Gastrocnemius medialis (tissue), 4 donors: ENCODE measurements around the gene ATIC. TPM values are rescaled to one million over a fixed set of nuclear protein-coding genes. Genes with fewer than 3 reads are reported as not detected.

Experiments used
- ATAC-seq, 2 donors: fragments of 150-250 bp; one replicate each; pipeline ENCODE4 v1.9.1; 2016
- DNase-seq, 2 donors: peaks; one replicate each; pipeline ENCODE4 v3.0.0-alpha.2; 2019
- H3K27ac ChIP-seq, 4 donors: fragments of 200-600 bp; sonication (generic); 1 replicate in 1 of 4; 2 replicates in 3 of 4; pipeline ENCODE4 v1.5.1; 2016 to 2018; ENCODE audit warnings: mild to moderate bottlenecking in 2 of 4, moderate library complexity in 1 of 4
- H3K27me3 ChIP-seq, 3 donors: fragments of 200-600 bp; sonication (generic) in 2 of 3; 1 replicate in 1 of 3; 2 replicates in 2 of 3; pipeline versions ENCODE4 v1.5.1 to v1.6.0; 2016 to 2019; ENCODE audit warnings: mild to moderate bottlenecking in 1 of 3, moderate library complexity in 1 of 3
- H3K36me3 ChIP-seq, 2 donors: fragments of 200-600 bp; sonication (generic) in 1 of 2; one replicate each; pipeline ENCODE4 v1.5.1; 2017 to 2018
- H3K4me1 ChIP-seq, 2 donors: fragments of 200-600 bp; sonication (generic) in 1 of 2; one replicate each; pipeline ENCODE4 v1.5.1; 2016 to 2017; ENCODE audit warnings: mild to moderate bottlenecking in 2 of 2
- H3K4me3 ChIP-seq, 4 donors: fragments of 200-600 bp; sonication (generic) in 3 of 4; 1 replicate in 1 of 4; 2 replicates in 3 of 4; pipeline ENCODE4 v1.5.1; 2016 to 2019; ENCODE audit warnings: mild to moderate bottlenecking in 2 of 4
- H3K9me3 ChIP-seq, 3 donors: fragments of 200-600 bp; sonication (generic) in 2 of 3; 1 replicate in 1 of 3; 2 replicates in 2 of 3; pipeline ENCODE4 v1.5.1; 2016 to 2019
- POLR2A ChIP-seq, 2 donors: fragments of 450-650 bp; IDR thresholded peaks; one replicate each; pipeline ENCODE4 v1.6.1; 2017; ENCODE audit warnings: antibody characterized with exemption in 2 of 2, mild to moderate bottlenecking in 2 of 2, moderate library complexity in 2 of 2
- in situ Hi-C, 4 donors: fragments of 200-750 bp; cut with MboI; loops; one replicate each; pipeline versions ENCODE4 v1.15.0 to v1.8.0; 2017; ENCODE audit warnings: low sequenced_read_pairs in 4 of 4
- intact Hi-C: fragments of 100-400 bp; cut with DNase I; formaldehyde crosslinking; loops from one replicate; pipeline ENCODE4 v1.15.1; 2023; ENCODE audit warnings: low total_unique reads
- total RNA-seq, 4 donors: library from RNA; depleted of rRNA; stranded (reverse); fragments of >200 nt; gene quantifications; one replicate each; pipeline versions ENCODE4 v1.1.0 to v1.2.3, GENCODE V29; 2016
- TF ChIP-seq, protein P1 (sequence below), 5 experiments: fragments of 450-650 bp in 3 of 5; fragments of 200-600 bp in 2 of 5; sonication (generic) in 2 of 5; IDR thresholded peaks in 4 of 5; conservative IDR thresholded peaks in 1 of 5; 1 replicate in 4 of 5; 2 replicates in 1 of 5; pipeline ENCODE4 v1.5.1; 2016 to 2019; ENCODE audit warnings: antibody characterized with exemption in 5 of 5, mild to moderate bottlenecking in 3 of 5, moderate library complexity in 3 of 5

The ATIC gene
- total RNA-seq, 4 donors from 2014 or later, result 16.9 to 46.9 (median 41.8) TPM

GRCh38 chr2:215269397-215270117, 42.3 kb upstream of the ATIC start:
- Histone ChIP-seq H3K27ac (no peak overlapping the region), H3K36me3 (no peaks in the 10 kb centered on the region), H3K4me3 (peak overlapping the region; percentile 1 to 29 (median 18)), H3K9me3 (no peaks in the 10 kb centered on the region), H3K4me1 (no peaks in the 10 kb centered on the region), H3K27me3 (no peaks in the 10 kb centered on the region)
- TF ChIP-seq, protein P1, sequence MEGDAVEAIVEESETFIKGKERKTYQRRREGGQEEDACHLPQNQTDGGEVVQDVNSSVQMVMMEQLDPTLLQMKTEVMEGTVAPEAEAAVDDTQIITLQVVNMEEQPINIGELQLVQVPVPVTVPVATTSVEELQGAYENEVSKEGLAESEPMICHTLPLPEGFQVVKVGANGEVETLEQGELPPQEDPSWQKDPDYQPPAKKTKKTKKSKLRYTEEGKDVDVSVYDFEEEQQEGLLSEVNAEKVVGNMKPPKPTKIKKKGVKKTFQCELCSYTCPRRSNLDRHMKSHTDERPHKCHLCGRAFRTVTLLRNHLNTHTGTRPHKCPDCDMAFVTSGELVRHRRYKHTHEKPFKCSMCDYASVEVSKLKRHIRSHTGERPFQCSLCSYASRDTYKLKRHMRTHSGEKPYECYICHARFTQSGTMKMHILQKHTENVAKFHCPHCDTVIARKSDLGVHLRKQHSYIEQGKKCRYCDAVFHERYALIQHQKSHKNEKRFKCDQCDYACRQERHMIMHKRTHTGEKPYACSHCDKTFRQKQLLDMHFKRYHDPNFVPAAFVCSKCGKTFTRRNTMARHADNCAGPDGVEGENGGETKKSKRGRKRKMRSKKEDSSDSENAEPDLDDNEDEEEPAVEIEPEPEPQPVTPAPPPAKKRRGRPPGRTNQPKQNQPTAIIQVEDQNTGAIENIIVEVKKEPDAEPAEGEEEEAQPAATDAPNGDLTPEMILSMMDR (IDR thresholded peaks at IDR 0.05 in 4 of 5, conservative IDR thresholded peaks at IDR 0.05 in 1 of 5), result peak; percentile 39 to 82 (median 55)
- no peak for TF ChIP-seq POLR2A (IDR thresholded peaks at IDR 0.05)
- intact Hi-C loops (no loop called here), in situ Hi-C loops (no loop called here)
- peak; percentile 63 to 77 for ATAC-seq
- DNase-seq, result peak; percentile 8 to 37

DNA sequence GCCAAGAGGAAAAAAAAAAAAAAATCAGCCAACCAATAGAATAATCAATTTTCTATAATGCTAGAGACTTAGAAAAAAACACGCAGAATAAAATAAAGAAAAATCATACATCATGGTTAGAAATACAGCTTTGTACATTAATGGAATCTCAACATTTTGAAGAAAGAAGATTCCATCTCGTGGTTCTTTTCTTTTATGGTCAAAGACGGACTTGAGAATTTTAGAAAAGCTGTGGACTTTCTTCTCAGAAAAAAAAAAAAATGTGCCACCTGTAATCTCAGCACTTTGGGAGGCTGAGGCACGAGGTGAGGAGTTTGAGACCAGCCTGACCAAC, 41.8 kb upstream of the ATIC start:
- intact Hi-C loops (no loop called here), in situ Hi-C loops (no loop called here)
- DNase-seq (no peak), ATAC-seq (no peak)
- no peaks in the 10 kb centered on the region for H3K36me3 ChIP-seq
- H3K27me3 ChIP-seq, result no peaks in the 10 kb centered on the region
- no peak overlapping the region for H3K27ac ChIP-seq
- H3K4me1 ChIP-seq, result no peaks in the 10 kb centered on the region
- TF ChIP-seq, protein P1 (IDR thresholded peaks at IDR 0.05 in 4 of 5, conservative IDR thresholded peaks at IDR 0.05 in 1 of 5), result no peak
- no peak for TF ChIP-seq POLR2A (IDR thresholded peaks at IDR 0.05)
- H3K9me3 ChIP-seq, result no peaks in the 10 kb centered on the region
- H3K4me3 ChIP-seq, result no peak overlapping the region

DNA sequence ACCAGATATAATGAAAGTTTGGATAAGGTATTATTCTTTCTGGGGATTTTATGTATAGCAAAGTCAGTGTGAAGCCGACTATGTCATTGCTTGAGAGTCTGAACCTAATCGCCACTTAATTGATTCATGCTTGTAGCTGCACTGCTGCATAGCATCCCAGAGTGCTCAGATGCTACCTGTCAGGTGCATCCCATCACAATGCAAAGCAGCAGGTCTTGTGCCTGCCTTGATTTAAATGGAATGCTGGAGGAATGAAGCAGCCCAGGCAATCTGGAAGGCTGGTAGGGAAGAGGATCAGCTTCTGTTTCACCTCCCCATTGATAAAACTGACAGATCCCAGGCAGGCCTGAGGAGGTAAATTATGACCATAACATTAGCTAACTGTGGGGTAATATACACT, 40.4 kb upstream of the ATIC start:
- Histone ChIP-seq H3K4me1 (no peaks in the 10 kb centered on the region), H3K27ac (no peak overlapping the region), H3K9me3 (no peaks in the 10 kb centered on the region), H3K27me3 (no peaks in the 10 kb centered on the region), H3K4me3 (no peak overlapping the region), H3K36me3 (no peaks in the 10 kb centered on the region)
- intact Hi-C loops (no loop called here), in situ Hi-C loops (no loop called here)
- no peak for TF ChIP-seq POLR2A (IDR thresholded peaks at IDR 0.05)
- TF ChIP-seq, protein P1 (IDR thresholded peaks at IDR 0.05 in 4 of 5, conservative IDR thresholded peaks at IDR 0.05 in 1 of 5), result no peak
- ATAC-seq (no peak), DNase-seq (no peak)

DNA sequence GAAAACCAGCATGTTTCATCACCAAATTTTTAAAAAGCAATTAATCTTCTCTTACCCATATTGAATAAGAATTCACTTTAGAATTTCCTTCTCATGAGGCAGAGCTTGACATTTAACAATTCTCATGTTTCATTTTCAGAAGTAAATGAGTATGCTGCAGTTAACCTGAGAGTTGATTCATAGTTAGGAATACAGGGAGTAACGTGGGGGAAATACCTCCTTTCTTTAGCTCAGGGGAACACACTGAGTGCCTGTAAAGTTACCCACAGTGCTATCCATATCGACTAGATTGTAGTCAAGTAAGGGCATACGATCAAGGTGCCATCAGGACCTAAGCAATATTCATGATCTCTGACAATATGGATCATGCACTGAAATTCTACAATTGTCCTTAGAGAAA, 38.9 kb upstream of the ATIC start:
- in situ Hi-C loops, result no loop called here
- Histone ChIP-seq H3K36me3 (no peaks in the 10 kb centered on the region), H3K27me3 (no peaks in the 10 kb centered on the region), H3K27ac (no peak overlapping the region), H3K4me1 (no peaks in the 10 kb centered on the region), H3K4me3 (no peak overlapping the region), H3K9me3 (no peaks in the 10 kb centered on the region)
- intact Hi-C loops, result no loop called here
- ATAC-seq (no peak), DNase-seq (no peak)
- TF ChIP-seq, protein P1 (IDR thresholded peaks at IDR 0.05 in 4 of 5, conservative IDR thresholded peaks at IDR 0.05 in 1 of 5), result no peak
- TF ChIP-seq POLR2A (IDR thresholded peaks at IDR 0.05), result no peak

DNA sequence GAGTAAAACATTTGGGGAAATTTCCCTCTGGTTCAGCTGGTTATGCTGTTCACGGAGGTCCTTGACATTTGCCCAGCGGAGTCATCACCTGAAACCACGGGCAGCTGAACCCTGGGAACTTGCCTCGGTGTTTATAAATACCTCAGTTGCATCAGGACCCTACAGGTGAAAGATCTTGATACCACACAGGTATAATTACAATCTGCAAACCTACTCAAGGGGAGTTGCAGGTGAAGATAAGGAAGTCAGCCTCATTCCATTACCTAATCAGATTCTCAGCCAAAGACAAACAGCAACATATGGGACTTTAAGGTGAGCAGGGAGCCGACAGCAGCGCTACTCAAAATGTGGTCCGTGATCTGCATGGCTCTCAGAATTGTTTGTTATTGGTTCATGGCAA, 37.0 kb upstream of the ATIC start:
- in situ Hi-C loops (no loop called here), intact Hi-C loops (no loop called here)
- no peak overlapping the region for H3K4me3 ChIP-seq
- DNase-seq (no peak), ATAC-seq (no peak)
- no peaks in the 10 kb centered on the region for H3K9me3 ChIP-seq
- H3K36me3 ChIP-seq, result no peaks in the 10 kb centered on the region
- no peaks in the 10 kb centered on the region for H3K27me3 ChIP-seq
- no peaks in the 10 kb centered on the region for H3K4me1 ChIP-seq
- TF ChIP-seq, protein P1 (IDR thresholded peaks at IDR 0.05 in 4 of 5, conservative IDR thresholded peaks at IDR 0.05 in 1 of 5), result no peak
- TF ChIP-seq POLR2A (IDR thresholded peaks at IDR 0.05), result no peak
- H3K27ac ChIP-seq, result no peak overlapping the region
